GM18909 (cell line): ENCODE data around the gene CDC42BPB.

Experiments
- ATAC-seq: cut with Tn5 transposase; IDR thresholded peaks from one replicate; pipeline ENCODE4 v1.9.1; 2021; ENCODE audit warnings: mild to moderate bottlenecking; ENCODE audit not compliant: unreplicated experiment, poor library complexity

The CDC42BPB gene

GRCh38 chr14:103021684-103022001 is 35.7 kb downstream of the CDC42BPB start:
- ATAC-seq, result no peak

- no peak for ATAC-seq
Observed at GRCh38 chr14:103020271-103021170, 36.8 kb downstream of the CDC42BPB start.

GRCh38 chr14:103019826-103020225 is 37.5 kb downstream of the CDC42BPB start:
- no peak for ATAC-seq

- ATAC-seq, result no peak
Observed at GRCh38 chr14:103019236-103019635, 38.1 kb downstream of the CDC42BPB start.

- no peak for ATAC-seq
Observed at GRCh38 chr14:103016594-103016993, 40.8 kb downstream of the CDC42BPB start.

GRCh38 chr14:103016071-103016470 is 41.3 kb downstream of the CDC42BPB start:
- ATAC-seq, result no peak

- no peak for ATAC-seq
Observed at GRCh38 chr14:103015426-103015825, 41.9 kb downstream of the CDC42BPB start.

- ATAC-seq, result no peak
Observed at GRCh38 chr14:103014466-103015228, 42.7 kb downstream of the CDC42BPB start.

- ATAC-seq, result no peak
Observed at GRCh38 chr14:103013028-103013427, 44.3 kb downstream of the CDC42BPB start.

- no peak for ATAC-seq
Observed at GRCh38 chr14:103009559-103009958, 47.8 kb downstream of the CDC42BPB start.

- ATAC-seq, result no peak
Observed at GRCh38 chr14:103008768-103009357, 48.5 kb downstream of the CDC42BPB start.

- no peak for ATAC-seq
Observed at GRCh38 chr14:103008126-103008525, 49.2 kb downstream of the CDC42BPB start.

- no peak for ATAC-seq
Observed at GRCh38 chr14:103007555-103007954, 49.8 kb downstream of the CDC42BPB start.

- no peak for ATAC-seq
Observed at GRCh38 chr14:103006991-103007520, 50.3 kb downstream of the CDC42BPB start.

- no peak for ATAC-seq
Observed at GRCh38 chr14:103006106-103006505, 51.2 kb downstream of the CDC42BPB start.

- ATAC-seq, result no peak
Observed at GRCh38 chr14:103003850-103004249, 53.5 kb downstream of the CDC42BPB start.

GRCh38 chr14:103003351-103003615 is 54.1 kb downstream of the CDC42BPB start:
- no peak for ATAC-seq

- no peak for ATAC-seq
Observed at GRCh38 chr14:103002578-103003350, 54.6 kb downstream of the CDC42BPB start.

- ATAC-seq, result no peak
Observed at GRCh38 chr14:103001651-103002396, 55.5 kb downstream of the CDC42BPB start.

GRCh38 chr14:103001226-103001625 is 56.1 kb downstream of the CDC42BPB start:
- ATAC-seq, result no peak
